Measurements from ENCODE around the gene SLC6A8. TPM values are rescaled to one million over a fixed set of nuclear protein-coding genes. Genes with fewer than 3 reads are reported as not detected.

SLC6A8 gene
- total and polyA plus RNA-seq, 2 donors (not counting 3 experiments of a cell fraction or from before 2014, with no cell fraction given): 22.7 to 23.6 TPM

GRCh38 chrX:153719701-153720100 is 32.0 kb downstream of the SLC6A8 start:
- no peak for FAIRE-seq
- H3K9ac ChIP-seq (replicated peaks; ENCODE audit: extremely low read depth, insufficient read depth, low read length): no peak overlapping the region
- H2AFZ ChIP-seq (ENCODE audit: low read depth, low read length): no peak overlapping the region
- TF ChIP-seq POLR2AphosphoS5 (IDR thresholded peaks at IDR 0.05; ENCODE audit: insufficient read depth, low read depth, low read length): no peak
- TF ChIP-seq EZH2 (IDR thresholded peaks at IDR 0.05; ENCODE audit: borderline replicate concordance, low read depth, low read length, severe bottlenecking): no peak
- no peak for TF ChIP-seq MYC (IDR thresholded peaks at IDR 0.05; ENCODE audit: low read depth, low read length)
- TF ChIP-seq JUN (IDR thresholded peaks at IDR 0.05; ENCODE audit: borderline replicate concordance, insufficient read depth, insufficient read length, low read depth): no peak
- TF ChIP-seq FOS (IDR thresholded peaks at IDR 0.05; ENCODE audit: borderline replicate concordance, insufficient read depth, low read length): no peak
- no peak for TF ChIP-seq POLR2A (IDR thresholded peaks at IDR 0.05; ENCODE audit: low read depth, low read length)
- TF ChIP-seq, protein P1, sequence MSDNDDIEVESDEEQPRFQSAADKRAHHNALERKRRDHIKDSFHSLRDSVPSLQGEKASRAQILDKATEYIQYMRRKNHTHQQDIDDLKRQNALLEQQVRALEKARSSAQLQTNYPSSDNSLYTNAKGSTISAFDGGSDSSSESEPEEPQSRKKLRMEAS (IDR thresholded peaks at IDR 0.05; ENCODE audit: insufficient read depth, insufficient read length): no peak
- TF ChIP-seq GATA2 (IDR thresholded peaks at IDR 0.05; ENCODE audit: insufficient read depth, insufficient read length, low read depth, low read length): no peak
- no peak for TF ChIP-seq CTCF (IDR thresholded peaks at IDR 0.05; ENCODE audit: extremely low read depth in 1 of 2, insufficient read depth in 1 of 2, low read depth in 1 of 2, low read length in 2 of 2)
- H3K4me3 ChIP-seq (replicated peaks in 1 of 3; ENCODE audit: insufficient read depth in 1 of 3, low read depth in 1 of 3, low read length in 3 of 3): no peak overlapping the region
- H3K27me3 ChIP-seq (ENCODE audit: control insufficient read depth in 2 of 2, insufficient read depth in 2 of 2, low read length in 2 of 2): no peaks in the 10 kb centered on the region
- dilution Hi-C loops (cut with MboI; ENCODE audit: extremely low pct_ligation_motif_present, low sequenced_read_pairs): no loop called here
- peaks cover 46% of the 10 kb centered on the region for H3K79me2 ChIP-seq (ENCODE audit: control insufficient read depth, insufficient read depth, low read length)
- H3K27ac ChIP-seq (ENCODE audit: insufficient read depth, low read depth, low read length): no peak overlapping the region
- no TSS peak for BruUV-seq (replicated peaks)
- DNase-seq (ENCODE audit: low read depth, low spot score): no peak
- no peaks in the 10 kb centered on the region for H3K9me1 ChIP-seq (replicated peaks; ENCODE audit: control insufficient read depth, extremely low read depth, insufficient read depth, low read length)
- H3K4me2 ChIP-seq (ENCODE audit: insufficient read depth, low read length): no peak overlapping the region
- peaks cover 10 to 21% of the 10 kb centered on the region in 2 experiments for H3K36me3 ChIP-seq (ENCODE audit: control insufficient read depth in 2 of 2, extremely low read depth in 1 of 2, insufficient read depth in 2 of 2, low read length in 2 of 2)
- no peaks in the 10 kb centered on the region for H3K9me3 ChIP-seq (replicated peaks; ENCODE audit: control insufficient read depth, insufficient read depth, low read length)
- CTCF ChIA-PET: no interaction called here
- H4K20me1 ChIP-seq (replicated peaks; ENCODE audit: control insufficient read depth, extremely low read depth, insufficient read depth, low read length): no peaks in the 10 kb centered on the region
- POLR2A ChIA-PET: no interaction called here
- peaks cover 11% of the 10 kb centered on the region for H3K4me1 ChIP-seq (ENCODE audit: control insufficient read depth, extremely low read depth, insufficient read depth, low read length)
- intact Hi-C loops (cut with micrococcal nuclease): no loop called here
